HG02938 (cell line): Measurements from ENCODE around the gene CMC1.

Experiments
- ATAC-seq: cut with Tn5 transposase; IDR thresholded peaks from one replicate; pipeline ENCODE4 v1.9.1; 2021; ENCODE audit warnings: mild to moderate bottlenecking, moderate library complexity; ENCODE audit not compliant: unreplicated experiment

Gene CMC1

GRCh38 chr3:28295898-28296490 lies 54.6 kb downstream of the CMC1 start:
- ATAC-seq: no peak

- ATAC-seq: no peak
Observed at GRCh38 chr3:28299705-28300104, 58.3 kb downstream of the CMC1 start.

DNA sequence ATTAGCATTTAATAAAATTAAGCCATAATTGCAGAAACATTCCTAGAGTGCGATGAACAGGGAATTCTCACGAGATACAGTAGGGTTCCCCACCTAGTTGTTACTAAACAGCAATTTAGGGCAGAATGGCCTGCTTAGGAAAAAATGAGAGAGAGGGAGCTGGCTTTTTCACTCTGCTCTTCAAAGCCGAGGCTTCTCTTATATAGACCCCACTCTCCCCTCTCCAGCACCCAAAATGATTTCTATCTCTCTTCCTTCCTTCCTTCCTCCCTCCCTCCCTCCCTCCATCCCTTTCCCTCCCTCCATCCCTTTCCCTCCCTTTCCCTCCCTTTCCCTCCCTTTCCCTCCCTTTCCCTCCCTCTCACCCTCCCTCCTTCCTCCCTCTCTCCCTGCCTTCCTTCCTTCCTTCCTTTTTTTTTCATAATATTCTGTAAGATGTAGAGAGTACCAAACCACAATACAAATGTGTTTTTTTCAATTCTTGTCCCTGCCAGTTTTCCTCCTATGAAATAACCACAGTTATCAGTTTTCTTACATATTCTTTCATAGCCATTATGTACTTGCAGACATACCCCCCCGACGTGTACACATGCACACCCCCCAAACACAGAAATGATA lies 59.0 kb downstream of the CMC1 start:
- no peak for ATAC-seq

- ATAC-seq: no peak
Observed at GRCh38 chr3:28301688-28302087, 60.3 kb downstream of the CMC1 start.

- ATAC-seq: no peak
Observed at GRCh38 chr3:28308196-28308595, 66.8 kb downstream of the CMC1 start.

GRCh38 chr3:28315711-28316110 lies 74.3 kb downstream of the CMC1 start:
- ATAC-seq: no peak

DNA sequence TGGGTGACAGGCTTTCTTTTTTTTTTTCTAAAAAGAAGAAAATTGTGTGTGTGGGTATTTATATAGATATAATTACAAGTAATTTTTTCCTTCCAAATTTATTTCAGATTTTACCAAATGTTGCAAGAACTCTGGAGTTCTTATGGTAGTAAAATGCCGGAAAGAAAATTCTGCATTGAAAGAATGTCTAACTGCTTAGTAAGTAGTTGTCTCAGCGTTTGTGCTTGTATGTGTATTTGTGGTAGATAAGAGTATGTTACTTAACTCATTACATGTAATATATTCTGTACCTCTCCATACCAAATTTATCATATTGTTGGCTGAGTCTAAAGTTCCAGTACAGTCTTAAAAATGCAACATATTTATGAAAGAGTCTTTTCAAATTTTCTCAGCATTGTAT lies 74.8 kb downstream of the CMC1 start:
- no peak for ATAC-seq

- peak; percentile 88 for ATAC-seq
Observed at GRCh38 chr3:28317438-28318022, 76.1 kb downstream of the CMC1 start.

- ATAC-seq: no peak
Observed at GRCh38 chr3:28320981-28321380, 79.6 kb downstream of the CMC1 start.

- ATAC-seq: no peak
Observed at GRCh38 chr3:28322464-28322863, 81.0 kb downstream of the CMC1 start.

GRCh38 chr3:28326458-28326926 lies 85.1 kb downstream of the CMC1 start:
- peak; percentile 66 for ATAC-seq

DNA sequence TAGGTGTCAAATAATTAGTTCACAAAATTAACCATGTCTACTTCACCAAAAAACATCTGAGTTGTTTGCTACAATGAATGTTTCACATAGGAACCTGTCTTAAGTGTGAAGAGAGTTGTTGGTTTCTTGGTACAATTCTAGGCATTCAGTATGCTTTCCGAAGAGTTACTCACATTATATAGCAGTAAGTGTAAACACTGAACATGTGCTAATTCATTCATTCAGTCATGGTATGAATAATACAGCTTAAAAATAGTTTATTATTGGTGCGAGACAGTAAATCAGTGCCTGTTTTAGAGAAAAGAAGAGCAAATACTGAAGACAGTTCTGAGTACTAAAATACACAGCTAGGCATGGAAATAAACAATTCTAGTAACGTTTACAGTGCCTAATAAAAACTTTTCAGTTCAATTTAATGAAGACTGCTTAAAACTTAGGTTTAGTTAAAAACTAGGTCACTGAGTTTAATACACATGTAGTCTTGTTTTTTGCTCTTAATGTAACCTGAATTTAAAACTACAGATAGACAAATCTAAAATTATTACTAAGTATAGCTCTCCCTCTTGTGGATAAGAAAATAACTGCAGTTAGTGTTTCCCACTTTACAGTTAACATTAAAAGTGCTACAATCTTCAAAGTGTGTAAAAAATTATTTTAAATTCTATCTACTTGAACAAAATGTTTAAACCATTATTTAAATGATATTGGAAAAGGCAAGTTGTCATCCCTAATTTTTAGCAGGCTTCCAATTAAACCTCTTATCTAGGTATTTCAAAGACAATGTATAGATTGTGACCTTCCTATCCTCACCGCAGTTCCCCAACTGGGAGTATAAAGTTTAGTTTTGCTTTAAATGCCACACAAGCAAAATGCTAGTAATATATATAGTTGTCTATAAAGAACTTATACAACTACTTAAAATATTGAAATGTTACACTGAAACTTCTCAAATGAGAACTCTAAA lies 87.1 kb downstream of the CMC1 start:
- ATAC-seq: no peak

DNA sequence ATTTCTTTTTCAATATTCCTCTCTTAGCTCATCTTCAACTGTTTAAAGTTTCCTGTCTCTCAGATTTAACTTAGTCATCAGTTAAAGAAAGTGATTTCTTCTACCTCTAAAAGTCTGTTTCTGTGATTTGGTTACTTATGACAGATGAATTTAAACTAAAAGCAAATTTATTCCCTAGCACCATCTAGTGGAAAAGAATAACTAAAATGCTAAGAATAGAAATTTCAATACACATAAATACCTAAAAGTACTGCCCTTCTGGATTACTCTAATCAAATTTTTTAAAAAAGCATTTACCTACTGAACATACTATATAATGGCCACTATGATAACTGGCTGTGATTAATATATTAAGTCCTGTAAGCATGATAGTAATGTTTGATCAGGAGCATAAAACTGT lies 93.1 kb downstream of the CMC1 start:
- ATAC-seq: no peak

GRCh38 chr3:28335246-28335645 lies 93.8 kb downstream of the CMC1 start:
- no peak for ATAC-seq

DNA sequence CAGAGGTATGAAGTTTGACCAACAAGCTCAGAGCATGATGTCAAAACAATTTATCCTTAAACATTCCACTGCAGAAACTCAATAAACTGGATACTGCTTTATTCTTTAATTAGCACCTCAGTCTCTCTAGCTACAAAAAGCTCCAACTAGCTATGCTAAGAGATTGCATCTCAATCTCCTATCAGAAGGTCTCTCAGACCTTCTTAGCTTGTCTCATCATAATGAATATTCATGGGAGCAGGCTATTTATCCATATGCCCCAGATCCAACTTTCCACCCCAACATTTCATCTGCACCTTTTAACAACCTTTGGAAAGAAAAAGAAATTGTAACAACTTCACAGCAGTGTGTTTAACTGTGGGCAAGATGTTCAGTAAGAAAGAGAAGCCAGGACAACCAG lies 95.8 kb downstream of the CMC1 start:
- ATAC-seq: no peak

- ATAC-seq: no peak
Observed at GRCh38 chr3:28343144-28343543, 101.7 kb downstream of the CMC1 start.

DNA sequence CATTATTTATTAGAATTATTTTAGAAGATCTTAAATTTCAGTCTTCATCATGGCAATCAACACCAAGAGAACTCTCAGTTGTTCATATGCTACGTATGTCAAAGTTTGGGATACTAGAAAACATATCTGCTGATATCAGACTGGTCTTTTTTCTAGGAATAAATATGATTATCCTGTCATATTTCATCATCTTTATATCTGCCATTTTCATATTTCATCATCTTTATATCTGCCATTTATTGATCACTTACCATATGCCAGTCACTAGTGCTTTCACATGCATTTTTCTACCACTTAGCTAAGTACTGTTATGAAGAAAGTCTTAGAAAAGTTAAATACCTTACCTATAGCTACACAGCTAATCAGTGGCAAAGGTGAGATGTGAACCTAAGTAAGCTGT lies 104.3 kb downstream of the CMC1 start:
- no peak for ATAC-seq

DNA sequence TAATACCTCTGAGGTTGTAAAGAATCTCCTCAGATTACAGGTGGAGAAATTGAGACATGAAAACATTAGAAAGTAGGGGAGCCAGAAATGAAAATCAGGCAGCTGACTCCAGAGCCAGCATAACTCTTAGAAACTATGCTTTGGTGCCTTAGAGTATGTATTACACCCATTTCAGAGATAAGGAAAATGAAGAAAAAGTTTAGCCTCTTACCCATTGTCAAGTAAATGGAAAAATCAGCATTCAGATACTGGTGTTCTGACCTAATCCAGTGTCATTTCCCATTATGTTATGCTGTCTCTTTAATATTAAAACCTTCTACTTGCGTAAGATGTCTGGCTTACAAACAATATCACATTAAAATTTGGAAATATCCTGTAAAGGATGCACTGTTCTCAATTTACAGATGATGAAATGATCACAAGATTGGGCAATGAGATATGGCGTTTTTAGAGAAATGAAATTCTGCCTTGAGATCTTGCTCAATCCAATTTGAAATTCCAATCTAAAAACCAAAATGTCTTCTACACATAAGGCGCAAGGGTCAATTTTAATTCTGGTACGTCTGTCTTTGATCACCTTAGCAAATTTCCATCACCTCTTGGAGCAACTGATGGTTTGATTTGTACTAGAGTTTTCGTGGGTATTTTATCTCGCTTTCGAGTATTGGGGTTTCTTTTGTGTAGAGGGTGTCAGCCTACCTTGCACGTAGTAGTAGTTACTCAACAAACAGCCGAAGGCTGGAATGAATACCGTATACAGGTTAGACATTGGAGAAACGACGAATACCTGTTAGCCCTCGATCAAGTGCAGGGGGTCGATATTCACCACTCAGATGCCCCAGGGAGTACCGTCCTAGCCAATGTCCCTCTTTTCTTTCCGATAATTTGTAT lies 106.2 kb downstream of the CMC1 start:
- ATAC-seq: no peak

DNA sequence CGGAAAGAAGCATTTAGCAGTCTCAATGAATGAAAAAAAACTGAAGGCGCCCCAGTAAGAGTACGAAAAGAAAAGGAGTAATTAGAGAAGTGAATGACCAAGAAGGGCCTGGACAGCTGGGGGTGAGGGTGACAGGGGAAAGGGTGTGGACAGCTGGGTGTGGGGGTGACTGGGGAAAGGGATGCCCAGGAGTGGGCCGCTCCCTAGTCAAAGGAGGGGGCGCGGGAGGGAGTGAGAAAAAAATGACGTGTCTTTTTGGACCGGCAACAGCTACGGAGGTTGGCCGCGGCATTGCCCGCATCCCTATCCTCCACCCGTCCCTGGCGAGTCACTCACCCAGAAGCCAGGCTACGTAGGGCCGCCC lies 106.8 kb downstream of the CMC1 start:
- no peak for ATAC-seq

DNA sequence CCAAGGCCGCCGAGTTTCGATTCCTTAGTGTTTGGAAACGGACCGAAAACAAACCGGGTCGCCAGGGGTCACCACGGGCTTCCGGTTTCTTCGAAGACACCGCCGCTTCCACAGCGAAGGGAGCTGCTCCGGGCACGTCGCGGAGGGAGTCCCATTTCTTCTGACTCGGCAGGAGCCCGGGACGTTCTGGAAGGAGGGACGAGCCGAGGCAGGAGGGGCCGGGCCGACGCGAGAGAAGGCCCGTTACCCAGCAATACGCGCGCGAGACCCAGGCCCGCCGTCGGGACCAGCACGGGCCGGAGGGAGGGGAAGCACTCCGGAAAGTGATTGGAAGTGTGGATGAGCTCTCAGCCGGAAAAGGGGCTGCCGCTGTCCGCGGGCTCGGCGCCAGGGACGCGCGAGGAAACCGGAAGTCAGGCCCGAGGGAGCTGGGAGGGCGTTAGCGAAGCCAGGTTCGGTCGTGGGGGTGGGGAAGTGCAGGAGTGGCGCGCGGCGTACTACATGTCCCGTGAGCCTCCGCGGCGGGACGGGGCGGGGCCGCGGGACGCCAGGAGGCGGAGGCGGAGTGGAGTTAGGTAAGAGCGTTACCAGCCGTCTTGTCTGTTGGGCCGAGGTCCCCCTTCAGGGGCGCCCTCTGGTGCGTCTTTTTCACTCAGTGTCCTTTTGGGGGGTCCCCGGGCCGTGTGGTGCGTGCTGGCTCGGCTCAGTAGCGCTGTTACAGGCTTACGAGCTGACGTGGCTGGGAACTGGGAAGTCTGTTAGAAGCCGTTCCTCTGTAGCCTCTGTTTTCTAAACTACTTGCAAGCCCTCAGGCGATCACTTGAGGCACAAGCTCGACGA lies 107.4 kb downstream of the CMC1 start, which contains the start of the genes AZI2 and ZCWPW2:
TSS of gene AZI2 (minus strand) at position 196 of the 840 bp plus-strand sequence. CDS start 8,207 bp downstream, outside the sequence.
TSS of gene ZCWPW2 (plus strand) at position 93 of the 840 bp plus-strand sequence. CDS start 64,348 bp downstream, outside the sequence.
- ATAC-seq: peak; percentile 82
